HPDE6-E6E7 (cell line): ENCODE measurements around the gene TRHDE.
"Not testable (repeated sequence)": the region's sequence is repeated elsewhere in the genome, so short reads cannot be mapped to it uniquely, and the experiment has no call there.

Source experiments
- DNase-seq: peaks from one replicate; pipeline ENCODE4 v3.0.0; 2011; ENCODE audit warnings: missing footprints; ENCODE audit errors: extremely low spot score

Gene TRHDE

DNA sequence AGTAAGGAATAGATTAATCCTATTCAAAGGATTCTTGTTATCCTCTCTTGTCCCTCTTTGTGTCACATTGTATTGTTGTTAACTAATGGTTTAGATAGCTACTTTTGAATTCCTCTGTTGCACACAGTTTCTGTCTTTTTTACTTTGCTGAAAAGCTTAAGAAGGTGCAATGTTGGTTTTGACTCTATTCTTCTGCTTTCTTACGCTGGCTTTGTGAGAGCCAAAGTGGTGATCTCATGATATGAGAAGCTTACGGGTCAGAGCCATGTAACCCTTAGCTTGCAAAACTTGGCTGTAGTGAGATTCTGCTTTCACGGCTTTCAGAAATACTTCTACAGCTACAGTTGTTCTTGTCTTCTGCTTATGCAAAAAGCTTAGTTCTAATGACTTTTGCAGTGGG is 239.7 kb downstream of the TRHDE start:
- no peak for DNase-seq

DNA sequence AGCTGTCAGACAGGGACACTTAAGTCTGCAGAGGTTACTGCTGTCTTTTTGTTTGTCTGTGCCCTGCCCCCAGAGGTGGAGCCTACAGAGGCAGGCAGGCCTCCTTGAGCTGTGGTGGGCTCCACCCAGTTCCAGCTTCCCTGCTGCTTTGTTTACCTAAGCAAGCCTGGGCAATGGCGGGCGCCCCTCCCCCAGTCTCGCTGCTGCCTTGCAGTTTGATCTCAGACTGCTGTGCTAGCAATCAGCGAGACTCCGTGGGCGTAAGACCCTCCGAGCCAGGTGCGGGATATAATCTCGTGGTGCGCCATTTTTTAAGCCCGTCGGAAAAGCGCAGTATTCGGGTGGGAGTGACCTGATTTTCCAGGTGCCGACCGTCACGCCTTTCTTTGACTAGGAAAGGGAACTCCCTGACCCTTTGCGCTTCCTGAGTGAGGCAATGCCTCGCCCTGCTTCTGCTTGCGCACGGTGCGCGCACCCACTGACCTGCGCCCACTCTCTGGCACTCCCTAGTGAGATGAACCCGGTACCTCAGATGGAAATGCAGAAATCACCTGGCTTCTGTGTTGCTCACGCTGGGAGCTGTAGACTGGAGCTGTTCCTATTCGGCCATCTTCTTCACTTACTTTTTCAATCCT is 248.0 kb downstream of the TRHDE start:
- not testable (repeated sequence) for DNase-seq

DNA sequence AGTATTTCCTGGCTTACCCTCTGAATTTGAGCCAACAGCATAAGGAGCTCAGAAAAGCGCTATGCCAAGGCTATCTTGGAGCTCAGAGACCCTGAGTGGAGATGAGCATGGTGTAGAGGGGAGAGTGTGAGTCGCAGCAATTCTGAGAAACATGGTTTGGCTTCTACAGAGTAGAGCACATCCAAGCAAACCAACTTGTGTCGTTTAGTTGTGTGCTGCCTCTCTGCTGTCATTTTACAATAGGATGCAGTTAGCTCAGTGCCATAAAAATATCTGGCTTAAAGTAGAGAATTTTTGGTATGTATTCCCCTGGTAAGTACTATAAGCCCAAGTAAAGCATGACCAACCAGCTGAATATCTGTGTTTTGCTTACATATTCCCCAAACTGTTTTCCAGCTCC is 249.2 kb downstream of the TRHDE start:
- DNase-seq: no peak

DNA sequence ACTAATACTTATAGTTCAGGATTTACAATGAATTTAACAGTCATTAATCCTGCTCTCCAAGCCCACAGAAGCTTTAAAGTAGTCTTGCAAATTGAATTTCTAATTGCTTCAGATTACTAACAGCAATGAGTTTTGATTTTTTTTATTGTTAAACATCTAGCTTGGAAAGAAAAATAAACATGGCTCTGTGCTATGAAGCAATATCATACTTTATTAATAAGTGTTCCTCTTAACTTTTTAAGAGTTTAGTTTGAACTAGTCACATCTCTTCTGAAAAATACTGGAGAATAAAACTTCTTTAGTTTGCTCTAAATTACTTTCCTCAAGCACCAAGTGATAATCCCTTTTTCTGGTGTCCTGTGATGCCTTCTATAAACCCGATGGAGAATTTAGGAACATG is 250.2 kb downstream of the TRHDE start:
- no peak for DNase-seq

DNA sequence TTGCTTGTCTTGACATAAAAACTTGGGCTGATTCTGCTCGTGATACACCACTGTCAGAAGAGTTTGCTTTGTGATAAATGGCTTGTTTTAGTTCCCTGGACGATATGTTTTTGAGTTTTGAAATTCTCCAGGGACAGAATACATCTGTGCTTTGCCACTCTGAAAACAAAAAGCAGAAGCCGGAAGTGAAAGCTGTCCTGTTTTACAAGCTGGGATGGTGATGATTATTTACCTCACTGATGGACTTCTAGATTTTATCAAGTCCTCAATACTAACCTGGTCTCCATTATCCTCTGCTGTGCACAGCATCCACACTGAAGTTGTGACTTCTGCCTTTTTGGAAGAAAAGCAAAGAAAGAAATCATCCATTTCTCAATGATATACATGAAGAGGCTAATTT is 251.6 kb downstream of the TRHDE start:
- no peak for DNase-seq

DNA sequence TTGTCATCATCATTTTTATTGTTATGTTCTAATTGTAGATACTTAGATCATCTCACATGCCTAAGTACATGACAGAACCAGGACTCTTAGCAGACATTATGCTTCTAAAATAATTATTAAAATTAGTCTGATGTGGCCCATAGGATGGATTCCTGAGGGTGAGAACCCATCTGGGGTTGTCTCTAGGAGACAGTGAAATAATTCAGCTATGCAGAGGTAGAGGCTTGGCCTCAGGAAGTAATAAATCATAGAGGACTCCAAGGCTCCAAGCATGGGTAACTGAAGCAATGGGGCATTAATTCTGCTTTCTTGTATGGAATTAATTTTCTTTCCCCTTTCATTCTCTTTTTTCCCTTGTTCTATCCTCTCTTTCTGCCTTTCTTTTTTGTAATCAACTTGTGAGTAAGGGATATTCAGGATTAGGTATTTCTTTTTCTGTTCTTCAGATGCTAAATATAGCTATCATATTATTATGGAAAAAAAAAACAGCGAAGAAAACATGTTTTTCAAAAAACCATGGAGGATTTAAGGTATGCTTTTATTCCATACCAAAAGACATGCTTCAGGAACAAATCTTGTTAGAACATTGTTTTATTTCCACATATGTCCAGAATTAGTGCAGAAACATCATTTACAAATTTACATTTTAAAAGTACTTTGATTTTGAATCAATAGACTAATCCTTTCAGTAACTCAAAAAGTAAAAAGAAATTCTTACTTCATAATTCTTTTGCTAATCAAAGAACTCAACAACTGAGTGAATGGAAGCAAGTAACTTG is 263.2 kb downstream of the TRHDE start:
- no peak for DNase-seq

DNA sequence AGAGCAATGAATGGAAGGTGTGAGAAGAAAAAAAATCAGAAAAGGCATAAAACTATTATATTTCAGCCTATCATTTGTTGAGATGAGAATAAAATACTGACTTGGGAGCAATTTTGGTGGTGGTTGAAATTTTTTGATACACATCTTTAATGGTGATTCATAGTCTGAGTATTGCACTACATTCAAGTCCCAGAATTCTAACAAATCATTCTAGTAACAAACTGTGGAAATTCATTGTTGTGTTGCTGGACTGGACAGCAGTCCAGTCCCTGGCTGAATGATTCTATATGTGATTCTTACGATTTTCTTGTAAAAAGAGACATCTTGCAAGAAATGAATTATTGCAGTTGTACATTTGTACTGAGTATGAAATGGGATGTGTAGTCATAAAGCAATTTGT is 268.6 kb downstream of the TRHDE start:
- no peak for DNase-seq

DNA sequence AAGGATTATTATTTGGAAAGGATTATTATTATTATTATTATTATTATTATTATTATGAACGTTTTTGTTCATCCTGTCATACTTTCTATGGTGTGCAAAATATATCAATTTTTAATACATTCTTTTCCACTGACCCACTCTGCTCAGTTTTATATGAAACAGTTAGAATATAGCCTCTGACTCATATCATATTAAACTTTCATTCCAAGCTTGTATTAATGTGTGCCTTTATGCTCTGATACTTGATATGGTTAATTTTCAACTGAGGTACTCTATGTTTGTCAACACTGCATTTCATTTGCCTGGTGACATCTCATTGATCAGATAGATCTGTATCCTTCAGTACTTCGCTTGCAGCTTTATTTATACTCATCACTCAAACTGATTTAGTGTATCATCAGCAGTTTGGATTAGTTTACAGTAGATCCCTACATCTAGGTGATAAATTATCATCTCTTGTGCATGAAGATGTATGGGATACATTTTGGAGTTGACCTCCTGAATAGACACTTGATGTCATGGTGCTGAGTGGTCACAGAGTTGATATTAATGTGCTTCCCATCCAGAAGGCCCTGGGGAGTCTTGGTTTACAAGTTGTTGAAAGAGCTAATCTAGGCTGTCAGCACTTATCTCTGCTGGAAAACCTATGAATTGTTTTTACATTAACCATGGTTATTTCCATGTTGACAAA is 271.8 kb downstream of the TRHDE start:
- no peak for DNase-seq

DNA sequence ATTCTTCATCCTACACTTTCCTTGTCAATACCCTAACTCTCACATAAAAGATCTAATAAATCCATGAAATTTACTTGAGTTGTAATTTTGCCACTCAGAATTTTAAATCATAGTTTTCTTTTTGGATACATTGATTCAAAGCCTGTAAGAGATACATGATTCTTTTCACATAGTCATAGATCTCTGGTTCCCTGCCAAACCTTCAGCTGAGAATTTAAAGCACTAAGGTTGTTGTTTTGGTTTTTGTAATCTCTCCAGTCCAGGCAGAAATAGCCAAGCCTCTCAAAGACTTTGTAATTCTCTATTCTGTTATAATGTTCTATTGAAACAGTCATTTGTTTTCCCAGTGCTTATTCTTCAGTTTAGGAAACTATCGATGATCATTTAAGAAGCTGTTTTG is 273.9 kb downstream of the TRHDE start:
- no peak for DNase-seq

DNA sequence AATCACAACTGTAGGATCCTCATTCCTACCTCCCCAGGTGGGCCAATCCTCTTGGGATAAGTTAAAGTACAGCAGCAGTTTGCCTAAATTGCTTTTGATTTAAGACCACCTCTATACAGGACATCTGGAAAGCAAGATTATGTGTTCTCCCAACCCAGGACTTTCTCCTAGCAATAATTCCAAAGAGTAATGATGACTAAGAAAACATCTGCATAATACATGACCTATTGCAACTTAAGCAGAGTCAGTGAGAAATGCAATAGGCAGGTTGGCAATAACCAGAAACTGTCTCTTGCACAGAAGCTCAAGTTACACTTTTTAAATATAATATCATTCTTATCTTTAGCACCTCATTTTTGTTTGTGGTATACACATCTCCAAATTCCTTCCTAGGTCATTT is 275.4 kb downstream of the TRHDE start:
- DNase-seq: no peak

DNA sequence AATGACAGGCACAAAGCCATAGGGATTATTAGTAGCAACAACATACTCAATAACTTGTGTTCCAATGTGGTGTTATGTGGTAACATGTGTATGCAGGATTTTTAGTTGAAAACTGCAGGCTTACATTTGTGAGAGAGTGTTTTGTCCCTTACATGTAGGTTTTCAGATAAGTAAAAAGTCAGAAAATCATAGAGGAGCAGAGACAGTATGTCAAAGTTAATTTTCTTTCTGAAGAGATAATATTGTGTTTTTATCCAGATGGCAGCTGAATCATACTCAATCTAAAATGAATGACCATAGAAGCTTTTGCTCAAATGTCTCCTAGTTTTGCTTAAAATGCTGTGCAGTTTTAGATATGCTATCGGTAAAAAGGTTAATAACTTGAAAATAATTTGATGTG is 277.0 kb downstream of the TRHDE start:
- no peak for DNase-seq

DNA sequence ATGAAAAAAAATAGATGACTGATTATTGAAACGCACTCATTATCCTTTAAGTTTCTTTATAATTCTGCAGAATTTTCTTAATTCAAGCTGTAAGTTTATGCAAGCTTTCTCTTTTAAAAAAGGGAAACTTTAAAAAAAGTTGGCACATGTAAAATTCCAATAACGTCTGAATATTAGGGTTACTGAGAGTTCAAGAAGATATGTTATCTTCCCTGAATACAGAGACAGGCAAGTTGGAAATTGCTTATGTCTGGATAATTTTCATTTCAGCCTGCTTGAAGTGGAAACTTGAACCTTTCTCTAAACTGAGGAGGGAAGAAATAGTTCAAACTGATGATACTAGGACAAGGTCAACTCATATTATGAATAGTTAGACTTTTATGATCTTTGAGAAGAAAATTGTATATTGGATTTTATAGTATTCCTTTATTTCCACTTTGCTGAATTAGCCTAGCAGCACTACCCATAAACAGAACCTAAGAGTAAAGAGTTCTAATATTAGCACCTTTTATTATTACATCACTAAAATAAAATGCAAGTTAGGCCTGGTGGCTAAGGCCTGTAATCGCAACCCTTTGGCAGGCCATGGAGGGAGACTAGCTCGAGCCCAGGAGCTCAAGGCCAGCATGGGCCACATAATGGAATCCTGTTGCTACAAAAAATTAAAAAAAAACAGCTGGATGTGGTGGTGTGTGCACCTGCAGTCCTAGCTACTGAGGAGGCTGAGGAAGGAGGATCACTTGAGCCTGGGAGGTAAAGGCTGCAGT is 288.0 kb downstream of the TRHDE start:
- DNase-seq: no peak

DNA sequence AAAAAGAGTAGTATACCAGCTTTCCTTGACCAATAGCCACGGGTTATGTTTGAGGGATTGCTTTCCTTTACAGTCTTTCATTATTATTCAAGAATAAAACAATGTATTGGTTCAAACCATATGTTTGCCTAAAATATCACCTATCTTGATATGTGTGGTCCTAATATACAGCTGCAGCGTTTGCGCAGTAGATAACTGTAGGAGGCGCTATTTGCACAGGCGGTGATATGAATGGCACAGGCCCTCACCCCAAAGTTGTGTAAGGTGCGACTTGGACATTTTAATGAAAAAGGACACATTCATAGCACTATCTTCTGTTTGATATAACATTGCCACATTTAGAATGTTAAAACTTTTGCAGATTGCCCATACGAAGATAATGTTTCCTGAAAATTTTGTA is 298.4 kb downstream of the TRHDE start:
- DNase-seq: no peak

DNA sequence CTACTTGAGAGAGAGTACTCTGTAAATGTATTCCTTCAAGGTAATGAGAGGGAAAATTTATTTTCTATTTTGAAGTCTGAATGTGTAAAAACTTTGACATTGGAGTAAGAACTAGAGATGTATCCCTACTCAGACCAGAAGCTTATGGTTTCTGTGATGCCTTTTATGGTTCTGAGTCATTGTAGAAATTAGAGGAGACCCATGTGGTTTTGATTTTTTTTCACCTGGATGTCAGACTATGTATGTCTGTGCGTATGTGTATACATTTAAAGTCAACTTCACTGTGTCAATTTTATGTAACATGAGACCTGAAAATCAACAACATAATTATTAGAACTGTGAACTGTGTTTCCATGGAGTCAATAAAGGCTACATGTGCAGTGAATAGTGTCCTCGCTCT is 302.0 kb downstream of the TRHDE start:
- no peak for DNase-seq

DNA sequence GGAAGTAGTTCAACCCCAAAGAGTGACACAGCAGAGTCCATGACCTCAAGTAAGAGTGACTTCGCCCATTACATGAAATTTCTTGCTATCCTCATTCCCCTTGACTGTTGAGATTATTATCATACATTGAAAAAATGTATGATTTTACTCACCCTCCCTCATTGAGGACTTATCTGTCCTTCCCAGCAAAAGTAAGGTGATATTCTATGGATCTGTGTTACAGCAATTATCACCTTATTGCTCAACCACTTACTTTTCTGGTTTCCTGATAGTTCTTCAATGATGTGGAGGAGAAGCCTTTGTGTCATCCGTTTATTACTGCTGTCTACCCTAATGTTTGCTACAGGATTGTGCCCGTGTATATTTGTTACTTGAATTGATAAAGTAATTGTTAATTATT is 306.2 kb downstream of the TRHDE start:
- DNase-seq: no peak

DNA sequence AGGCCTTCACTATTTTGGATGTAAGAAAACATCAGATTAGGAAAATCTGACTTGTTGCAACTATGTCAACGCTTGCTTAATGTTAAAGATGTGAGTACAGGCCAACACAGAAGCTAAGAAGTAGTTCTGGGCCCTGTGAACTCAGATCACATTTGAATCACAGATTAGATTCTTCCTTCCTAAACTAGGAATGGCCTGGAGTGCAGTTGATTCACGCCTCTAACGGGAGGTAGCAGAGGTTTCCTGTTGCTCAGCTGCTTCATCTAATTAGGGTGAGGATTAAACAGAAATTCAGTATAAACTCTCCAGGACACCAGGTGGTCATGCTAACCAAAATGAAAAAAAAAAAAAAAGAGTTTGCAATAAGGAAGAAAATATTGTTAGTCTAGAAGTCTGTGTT is 314.3 kb downstream of the TRHDE start:
- DNase-seq: no peak

DNA sequence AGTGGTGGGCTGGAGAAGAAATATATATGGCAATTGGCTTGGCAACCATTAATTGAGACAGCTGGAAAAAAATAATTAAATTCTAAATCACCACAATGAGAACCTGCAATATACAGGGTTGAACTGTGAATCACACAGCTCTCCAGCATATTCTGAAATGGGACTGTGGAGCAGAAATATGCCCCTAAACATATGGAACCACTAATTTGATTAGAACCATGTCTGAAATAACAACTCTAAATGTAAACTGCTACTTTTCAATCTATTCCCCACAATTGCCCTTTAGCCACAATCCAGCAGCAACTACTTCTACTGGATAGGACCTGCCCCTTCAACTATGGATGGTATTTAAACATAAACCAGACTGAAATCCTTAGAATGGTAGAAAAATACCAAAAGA is 330.4 kb downstream of the TRHDE start:
- DNase-seq: no peak

DNA sequence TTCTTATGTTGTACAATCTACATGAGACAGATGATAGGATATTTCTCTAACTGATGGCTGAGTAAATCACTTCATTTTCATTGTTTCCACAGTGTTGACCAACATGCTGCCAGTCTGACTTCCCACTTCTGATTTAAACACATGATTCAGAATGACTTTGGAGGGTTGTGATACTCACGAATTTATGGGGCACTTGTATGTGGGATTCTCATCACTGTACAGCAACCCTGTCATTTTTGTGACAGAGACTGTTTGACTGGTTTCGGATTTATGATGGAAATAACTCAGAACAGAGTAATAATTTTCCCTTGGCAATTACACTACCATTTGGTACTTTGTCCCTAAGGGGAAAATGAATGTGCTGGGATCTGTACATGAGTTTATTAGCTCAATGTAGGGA is 333.8 kb downstream of the TRHDE start:
- no peak for DNase-seq

DNA sequence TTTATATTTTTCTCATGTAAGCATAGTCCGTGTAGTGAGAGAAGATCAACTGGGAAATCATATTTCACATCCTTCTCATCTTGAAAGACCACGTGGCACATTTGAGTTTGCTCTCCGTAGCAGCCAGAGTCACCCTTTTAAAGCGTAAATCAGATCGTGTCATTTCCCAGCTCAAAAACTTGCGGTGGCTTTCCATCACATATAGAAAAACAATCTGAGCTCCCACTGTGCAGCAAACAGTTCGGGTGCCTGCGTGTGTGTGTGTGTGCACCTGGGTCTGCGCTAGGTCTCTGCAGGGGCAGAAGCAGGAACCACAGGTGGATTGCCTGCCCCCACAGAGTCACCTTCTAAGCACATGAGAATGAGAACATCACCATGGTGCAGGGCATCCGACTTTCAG is 338.2 kb downstream of the TRHDE start:
- DNase-seq: no peak

DNA sequence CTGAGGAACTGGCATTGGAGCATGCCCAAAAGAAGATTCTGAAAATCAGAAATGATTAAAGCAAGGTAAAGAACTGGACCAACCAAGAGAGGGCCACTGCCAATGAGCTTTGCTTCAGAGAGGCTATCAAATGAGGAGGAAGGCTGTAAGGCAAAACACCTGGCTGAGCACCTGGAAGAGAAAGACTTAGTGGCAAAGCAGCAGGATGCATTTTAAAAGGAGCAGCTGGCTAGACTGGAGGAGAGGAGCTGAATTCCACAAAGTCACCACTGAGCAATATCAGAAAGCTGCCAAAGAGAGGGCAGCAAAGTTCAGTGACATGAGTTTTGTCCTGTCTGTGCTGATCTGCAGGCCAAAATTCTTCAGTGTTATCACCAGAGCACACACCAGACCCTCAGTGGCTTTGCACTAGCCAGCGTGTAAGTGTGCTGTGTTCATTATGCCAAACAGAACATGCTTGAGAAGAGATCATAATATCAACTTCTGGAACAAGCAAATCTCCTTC is 338.7 kb downstream of the TRHDE start:
- no peak for DNase-seq

DNA sequence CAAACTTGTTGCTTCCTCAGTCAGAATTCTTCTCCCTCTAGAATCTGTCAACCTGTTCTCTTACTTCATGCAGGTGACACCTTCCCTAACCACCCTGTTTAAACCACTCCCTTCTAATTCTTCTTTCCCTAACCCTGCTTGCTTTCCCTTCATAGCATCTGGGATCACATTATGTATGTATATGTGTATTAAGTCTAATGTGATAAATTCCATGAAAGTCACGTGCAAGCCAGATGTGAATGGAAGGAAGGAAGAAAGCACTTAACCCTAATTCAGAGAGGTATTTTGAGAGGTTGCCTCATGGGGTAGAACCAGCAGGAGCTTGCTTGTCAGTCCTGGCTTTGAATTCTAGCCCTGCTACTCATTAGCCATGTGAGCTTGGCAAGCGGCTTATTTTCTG is 340.0 kb downstream of the TRHDE start:
- no peak for DNase-seq

DNA sequence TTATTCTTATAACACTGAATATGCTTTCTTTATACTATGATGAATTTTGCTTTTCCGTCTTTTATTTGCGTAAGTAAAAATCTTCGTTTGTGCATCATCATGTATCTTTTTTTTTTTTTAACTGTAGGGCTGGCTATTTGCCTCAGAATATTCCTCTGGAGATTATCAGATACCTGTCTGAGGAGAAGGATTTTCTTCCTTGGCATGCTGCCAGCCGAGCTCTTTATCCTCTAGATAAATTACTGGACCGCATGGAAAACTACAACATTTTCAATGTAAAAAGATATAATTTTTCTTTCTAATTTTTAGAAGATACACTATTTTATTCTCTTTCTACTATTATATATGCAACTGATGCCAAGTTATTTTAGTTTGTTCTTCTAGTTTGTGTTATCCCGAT is 346.6 kb downstream of the TRHDE start:
- no peak for DNase-seq
